Measurements from ENCODE around the gene CA5A. TPM values are rescaled to one million over a fixed set of nuclear protein-coding genes. Genes with fewer than 3 reads are reported as not detected.

The CA5A gene
- total and polyA plus RNA-seq, 2 of the 4 experiments (the other 2 are of a cell fraction) = not detected

DNA sequence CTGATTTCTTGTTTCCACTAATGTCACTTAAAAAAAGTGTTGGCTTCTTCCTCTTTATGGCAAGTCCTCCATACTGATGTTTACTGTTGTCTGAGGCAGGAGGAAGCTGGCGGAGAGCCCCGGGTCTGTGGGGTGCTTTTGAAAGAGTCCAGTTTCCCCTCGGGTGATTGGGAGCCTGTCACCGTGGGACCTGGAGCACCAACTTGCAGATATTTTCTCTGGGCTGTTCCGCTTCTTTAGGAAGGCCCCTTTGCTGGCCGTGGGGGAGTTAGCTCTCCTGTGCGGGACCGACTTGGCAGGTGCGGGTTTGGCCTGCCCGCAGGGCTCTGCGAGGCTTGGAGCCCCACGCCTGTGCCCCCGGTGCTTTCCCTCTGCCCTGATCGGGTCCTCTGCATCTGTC is 18.0 kb upstream of the CA5A start:
- H4K5ac ChIP-seq (ENCODE audit: low read depth, low read length) = no peak overlapping the region
- H3K36me3 ChIP-seq (ENCODE audit: control insufficient read depth, insufficient read depth, low read length) = peaks cover 4% of the 10 kb centered on the region
- no peak overlapping the region for H3K23ac ChIP-seq (ENCODE audit: low read depth, low read length)
- H2AK5ac ChIP-seq (ENCODE audit: low read depth, low read length) = no peak overlapping the region
- no peak overlapping the region for H4K8ac ChIP-seq (ENCODE audit: low read depth in 2 of 2, low read length in 2 of 2)
- H3K9me1 ChIP-seq (ENCODE audit: insufficient read depth, low read length) = peaks cover 19% of the 10 kb centered on the region
- dilution Hi-C loops (cut with HindIII; ENCODE audit: low sequenced_read_pairs, unreplicated experiment) (no loop called here), in situ Hi-C loops (cut with MboI; ENCODE audit: low sequenced_read_pairs) (no loop called here), intact Hi-C loops (cut with micrococcal nuclease) (loop anchor here (10.0 kb wide), 3 partner anchors 350 to 610 kb away; partner anchors contain the start of gene ZNF469)
- H3K79me1 ChIP-seq (ENCODE audit: low read depth in 1 of 2, low read length in 2 of 2) = peaks cover 33 to 74% of the 10 kb centered on the region in 2 experiments
- H3K14ac ChIP-seq (replicated peaks; ENCODE audit: low read depth, low read length) = no peak overlapping the region
- peaks cover 21% of the 10 kb centered on the region for H3K4me1 ChIP-seq (ENCODE audit: control insufficient read depth, insufficient read depth, low read length)
- H3K4ac ChIP-seq (ENCODE audit: low read depth, low read length) = no peak overlapping the region
- H3K4me2 ChIP-seq (ENCODE audit: low read depth, low read length) = no peak overlapping the region
- H2BK15ac ChIP-seq (ENCODE audit: low read depth, low read length) = no peak overlapping the region
- H2BK5ac ChIP-seq (ENCODE audit: low read depth, low read length, poor library complexity, severe bottlenecking) = no peak overlapping the region
- no peak overlapping the region for H4K91ac ChIP-seq (ENCODE audit: insufficient read depth, low read depth, low read length)
- no peak overlapping the region for H2BK20ac ChIP-seq (ENCODE audit: low read depth, low read length)
- no peak overlapping the region for H3K18ac ChIP-seq (ENCODE audit: low read depth, low read length)
- POLR2A ChIA-PET (ENCODE audit: unreplicated experiment) = no interaction called here
- 89% methylated on average over 3 of the region's 14 CpGs; no CpG with 5 or more reads in 1 of the 2 experiments for WGBS, 2 experiments (ENCODE audit: extremely low coverage in 2 of 2, insufficient read length in 1 of 2)
- no peaks in the 10 kb centered on the region for H3K9me3 ChIP-seq (ENCODE audit: control insufficient read depth, insufficient read depth, low read length)
- CTCF ChIA-PET = no interaction called here
- BruUV-seq (replicated peaks) = no TSS peak
- DNase-seq (no peak), ATAC-seq (ENCODE audit: low read depth) (no peak)
- H2AK9ac ChIP-seq (replicated peaks; ENCODE audit: low read depth, low read length, poor library complexity) = no peak overlapping the region
- H3K27ac ChIP-seq (ENCODE audit: insufficient read depth, low read length) = no peak overlapping the region
- H4K20me1 ChIP-seq (ENCODE audit: insufficient read depth, low read length) = peaks cover 9% of the 10 kb centered on the region
- H3K4me3 ChIP-seq (ENCODE audit: insufficient read depth, low read depth, low read length) = no peak overlapping the region
- no peak overlapping the region for H3K9ac ChIP-seq (ENCODE audit: low read depth, low read length)
- no peak overlapping the region for H2BK120ac ChIP-seq (ENCODE audit: low read depth, low read length)
- no peaks in the 10 kb centered on the region for H3K27me3 ChIP-seq (ENCODE audit: control insufficient read depth, insufficient read depth, low read length)
- no peak overlapping the region for H2AFZ ChIP-seq (replicated peaks; ENCODE audit: low read length, poor library complexity)
- H3K56ac ChIP-seq (ENCODE audit: extremely low read depth, insufficient read depth, low read length) = no peak overlapping the region
- TF ChIP-seq RAD21 (IDR thresholded peaks at IDR 0.05; ENCODE audit: low read length) (no peak), POLR2A (IDR thresholded peaks at IDR 0.05; ENCODE audit: low read depth, low read length) (no peak), BHLHE40 (IDR thresholded peaks at IDR 0.05; ENCODE audit: low read depth, low read length) (no peak), CEBPB (IDR thresholded peaks at IDR 0.05; ENCODE audit: low read depth, low read length) (no peak), NFE2L2 (IDR thresholded peaks at IDR 0.05; ENCODE audit: low read depth, low read length) (no peak), SMC3 (IDR thresholded peaks at IDR 0.05; ENCODE audit: low read depth, low read length) (no peak), FOS (IDR thresholded peaks at IDR 0.05; ENCODE audit: low read depth, low read length) (no peak), CHD1 (IDR thresholded peaks at IDR 0.05; ENCODE audit: low read depth, low read length) (no peak), MAZ (IDR thresholded peaks at IDR 0.05; ENCODE audit: borderline replicate concordance, low read depth, low read length) (no peak), MAFK (IDR thresholded peaks at IDR 0.05; ENCODE audit: low read depth, low read length) (no peak), RFX5 (IDR thresholded peaks at IDR 0.05; ENCODE audit: low read depth, low read length) (no peak), RCOR1 (IDR thresholded peaks at IDR 0.05; ENCODE audit: insufficient replicate concordance, low read length) (no peak), MXI1 (IDR thresholded peaks at IDR 0.05; ENCODE audit: borderline replicate concordance, low read depth, low read length) (no peak)
- TF ChIP-seq, protein P1, sequence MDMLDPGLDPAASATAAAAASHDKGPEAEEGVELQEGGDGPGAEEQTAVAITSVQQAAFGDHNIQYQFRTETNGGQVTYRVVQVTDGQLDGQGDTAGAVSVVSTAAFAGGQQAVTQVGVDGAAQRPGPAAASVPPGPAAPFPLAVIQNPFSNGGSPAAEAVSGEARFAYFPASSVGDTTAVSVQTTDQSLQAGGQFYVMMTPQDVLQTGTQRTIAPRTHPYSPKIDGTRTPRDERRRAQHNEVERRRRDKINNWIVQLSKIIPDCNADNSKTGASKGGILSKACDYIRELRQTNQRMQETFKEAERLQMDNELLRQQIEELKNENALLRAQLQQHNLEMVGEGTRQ (IDR thresholded peaks at IDR 0.05; ENCODE audit: low read depth, low read length) = no peak
- TF ChIP-seq, protein P2, sequence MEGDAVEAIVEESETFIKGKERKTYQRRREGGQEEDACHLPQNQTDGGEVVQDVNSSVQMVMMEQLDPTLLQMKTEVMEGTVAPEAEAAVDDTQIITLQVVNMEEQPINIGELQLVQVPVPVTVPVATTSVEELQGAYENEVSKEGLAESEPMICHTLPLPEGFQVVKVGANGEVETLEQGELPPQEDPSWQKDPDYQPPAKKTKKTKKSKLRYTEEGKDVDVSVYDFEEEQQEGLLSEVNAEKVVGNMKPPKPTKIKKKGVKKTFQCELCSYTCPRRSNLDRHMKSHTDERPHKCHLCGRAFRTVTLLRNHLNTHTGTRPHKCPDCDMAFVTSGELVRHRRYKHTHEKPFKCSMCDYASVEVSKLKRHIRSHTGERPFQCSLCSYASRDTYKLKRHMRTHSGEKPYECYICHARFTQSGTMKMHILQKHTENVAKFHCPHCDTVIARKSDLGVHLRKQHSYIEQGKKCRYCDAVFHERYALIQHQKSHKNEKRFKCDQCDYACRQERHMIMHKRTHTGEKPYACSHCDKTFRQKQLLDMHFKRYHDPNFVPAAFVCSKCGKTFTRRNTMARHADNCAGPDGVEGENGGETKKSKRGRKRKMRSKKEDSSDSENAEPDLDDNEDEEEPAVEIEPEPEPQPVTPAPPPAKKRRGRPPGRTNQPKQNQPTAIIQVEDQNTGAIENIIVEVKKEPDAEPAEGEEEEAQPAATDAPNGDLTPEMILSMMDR (conservative IDR thresholded peaks at IDR 0.05; ENCODE audit: low read depth, low read length) = no peak
- TF ChIP-seq, protein P3, sequence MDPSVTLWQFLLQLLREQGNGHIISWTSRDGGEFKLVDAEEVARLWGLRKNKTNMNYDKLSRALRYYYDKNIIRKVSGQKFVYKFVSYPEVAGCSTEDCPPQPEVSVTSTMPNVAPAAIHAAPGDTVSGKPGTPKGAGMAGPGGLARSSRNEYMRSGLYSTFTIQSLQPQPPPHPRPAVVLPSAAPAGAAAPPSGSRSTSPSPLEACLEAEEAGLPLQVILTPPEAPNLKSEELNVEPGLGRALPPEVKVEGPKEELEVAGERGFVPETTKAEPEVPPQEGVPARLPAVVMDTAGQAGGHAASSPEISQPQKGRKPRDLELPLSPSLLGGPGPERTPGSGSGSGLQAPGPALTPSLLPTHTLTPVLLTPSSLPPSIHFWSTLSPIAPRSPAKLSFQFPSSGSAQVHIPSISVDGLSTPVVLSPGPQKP (IDR thresholded peaks at IDR 0.05; ENCODE audit: borderline replicate concordance, low read depth, low read length) = no peak

Data from IMR-90 (cell line).